HL-60 (cell line): ENCODE measurements around the gene DCAF7.

ENCODE experiments used
- DNase-seq, 2 experiments: peaks; one replicate each; pipeline ENCODE4 v3.0.0-alpha.2; 2010 to 2020; ENCODE audit warnings: low read depth in 1 of 2, low spot score in 1 of 2
- H3K27ac ChIP-seq: fragments of 250-450 bp; sonication (Bioruptor Pico); replicated peaks from 2 replicates; pipeline ENCODE4 v1.5.1; 2020; ENCODE audit warnings: mild to moderate bottlenecking, moderate library complexity
- H3K27me3 ChIP-seq: fragments of 250-450 bp; sonication (Bioruptor Pico); 2 replicates; pipeline ENCODE4 v1.5.1; 2021; ENCODE audit warnings: mild to moderate bottlenecking, moderate library complexity; ENCODE audit not compliant: insufficient read depth, poor library complexity, severe bottlenecking
- H3K4me3 ChIP-seq: replicated peaks from 2 replicates; pipeline ENCODE4 v1.5.1; 2011; ENCODE audit warnings: mild to moderate bottlenecking, control low read depth, low read length; ENCODE audit not compliant: insufficient read depth
- GABPA ChIP-seq: IDR thresholded peaks from 2 replicates; pipeline ENCODE4 v1.6.1; 2012; ENCODE audit warnings: low read depth
- POLR2AphosphoS5 ChIP-seq: IDR thresholded peaks from 2 replicates; pipeline ENCODE4 v1.6.1; 2012; ENCODE audit warnings: low read depth
- SPI1 ChIP-seq: IDR thresholded peaks from 2 replicates; pipeline ENCODE4 v1.6.1; 2012; ENCODE audit warnings: low read depth, mild to moderate bottlenecking, borderline replicate concordance
- TF ChIP-seq, protein P1 (sequence below): IDR thresholded peaks from 2 replicates; pipeline ENCODE4 v1.6.1; 2012; ENCODE audit warnings: low read depth; ENCODE audit not compliant: insufficient replicate concordance
- TF ChIP-seq, protein P2 (sequence below): IDR thresholded peaks from one replicate; pipeline ENCODE4 v1.5.1; 2011; ENCODE audit warnings: low read length, control low read depth, inconsistent platforms; ENCODE audit not compliant: insufficient read depth

DCAF7 gene

DNA sequence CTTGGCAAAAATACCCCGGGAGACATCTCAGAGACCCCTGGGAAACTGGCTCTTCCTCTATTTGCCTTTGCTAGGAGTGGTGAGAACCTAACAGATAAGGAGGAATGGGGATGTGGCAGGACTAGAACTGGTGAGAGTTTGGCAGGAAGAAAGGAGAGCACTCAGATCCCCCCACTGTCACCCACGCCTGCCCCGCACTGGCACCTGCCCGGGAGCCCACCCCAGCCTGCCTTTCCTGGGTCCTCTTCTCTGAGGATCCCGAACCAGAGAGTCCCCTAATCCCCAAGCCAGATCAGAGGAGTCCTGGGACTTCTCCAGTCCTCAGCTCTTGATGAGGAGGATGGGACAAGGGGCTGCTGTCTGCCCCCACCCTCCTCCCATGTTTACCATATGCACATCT, 23.4 kb upstream of the DCAF7 start:
- no peak overlapping the region for H3K27ac ChIP-seq
- DNase-seq: no peak
- no peak overlapping the region for H3K4me3 ChIP-seq
- TF ChIP-seq, protein P1, sequence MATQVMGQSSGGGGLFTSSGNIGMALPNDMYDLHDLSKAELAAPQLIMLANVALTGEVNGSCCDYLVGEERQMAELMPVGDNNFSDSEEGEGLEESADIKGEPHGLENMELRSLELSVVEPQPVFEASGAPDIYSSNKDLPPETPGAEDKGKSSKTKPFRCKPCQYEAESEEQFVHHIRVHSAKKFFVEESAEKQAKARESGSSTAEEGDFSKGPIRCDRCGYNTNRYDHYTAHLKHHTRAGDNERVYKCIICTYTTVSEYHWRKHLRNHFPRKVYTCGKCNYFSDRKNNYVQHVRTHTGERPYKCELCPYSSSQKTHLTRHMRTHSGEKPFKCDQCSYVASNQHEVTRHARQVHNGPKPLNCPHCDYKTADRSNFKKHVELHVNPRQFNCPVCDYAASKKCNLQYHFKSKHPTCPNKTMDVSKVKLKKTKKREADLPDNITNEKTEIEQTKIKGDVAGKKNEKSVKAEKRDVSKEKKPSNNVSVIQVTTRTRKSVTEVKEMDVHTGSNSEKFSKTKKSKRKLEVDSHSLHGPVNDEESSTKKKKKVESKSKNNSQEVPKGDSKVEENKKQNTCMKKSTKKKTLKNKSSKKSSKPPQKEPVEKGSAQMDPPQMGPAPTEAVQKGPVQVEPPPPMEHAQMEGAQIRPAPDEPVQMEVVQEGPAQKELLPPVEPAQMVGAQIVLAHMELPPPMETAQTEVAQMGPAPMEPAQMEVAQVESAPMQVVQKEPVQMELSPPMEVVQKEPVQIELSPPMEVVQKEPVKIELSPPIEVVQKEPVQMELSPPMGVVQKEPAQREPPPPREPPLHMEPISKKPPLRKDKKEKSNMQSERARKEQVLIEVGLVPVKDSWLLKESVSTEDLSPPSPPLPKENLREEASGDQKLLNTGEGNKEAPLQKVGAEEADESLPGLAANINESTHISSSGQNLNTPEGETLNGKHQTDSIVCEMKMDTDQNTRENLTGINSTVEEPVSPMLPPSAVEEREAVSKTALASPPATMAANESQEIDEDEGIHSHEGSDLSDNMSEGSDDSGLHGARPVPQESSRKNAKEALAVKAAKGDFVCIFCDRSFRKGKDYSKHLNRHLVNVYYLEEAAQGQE: no peak
- TF ChIP-seq GABPA (no peak), SPI1 (no peak), POLR2AphosphoS5 (no peak)
- TF ChIP-seq, protein P2, sequence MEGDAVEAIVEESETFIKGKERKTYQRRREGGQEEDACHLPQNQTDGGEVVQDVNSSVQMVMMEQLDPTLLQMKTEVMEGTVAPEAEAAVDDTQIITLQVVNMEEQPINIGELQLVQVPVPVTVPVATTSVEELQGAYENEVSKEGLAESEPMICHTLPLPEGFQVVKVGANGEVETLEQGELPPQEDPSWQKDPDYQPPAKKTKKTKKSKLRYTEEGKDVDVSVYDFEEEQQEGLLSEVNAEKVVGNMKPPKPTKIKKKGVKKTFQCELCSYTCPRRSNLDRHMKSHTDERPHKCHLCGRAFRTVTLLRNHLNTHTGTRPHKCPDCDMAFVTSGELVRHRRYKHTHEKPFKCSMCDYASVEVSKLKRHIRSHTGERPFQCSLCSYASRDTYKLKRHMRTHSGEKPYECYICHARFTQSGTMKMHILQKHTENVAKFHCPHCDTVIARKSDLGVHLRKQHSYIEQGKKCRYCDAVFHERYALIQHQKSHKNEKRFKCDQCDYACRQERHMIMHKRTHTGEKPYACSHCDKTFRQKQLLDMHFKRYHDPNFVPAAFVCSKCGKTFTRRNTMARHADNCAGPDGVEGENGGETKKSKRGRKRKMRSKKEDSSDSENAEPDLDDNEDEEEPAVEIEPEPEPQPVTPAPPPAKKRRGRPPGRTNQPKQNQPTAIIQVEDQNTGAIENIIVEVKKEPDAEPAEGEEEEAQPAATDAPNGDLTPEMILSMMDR: no peak
- peaks cover 9% of the 10 kb centered on the region for H3K27me3 ChIP-seq

- TF ChIP-seq, protein P1: no peak
- TF ChIP-seq POLR2AphosphoS5 (no peak), GABPA (no peak)
- TF ChIP-seq, protein P2: no peak
- no peak for DNase-seq
- H3K4me3 ChIP-seq: no peak overlapping the region
- no peak overlapping the region for H3K27ac ChIP-seq
- H3K27me3 ChIP-seq: peaks cover 9% of the 10 kb centered on the region
Observed at GRCh38 chr17:63528183-63528582, 22.1 kb upstream of the DCAF7 start.

DNA sequence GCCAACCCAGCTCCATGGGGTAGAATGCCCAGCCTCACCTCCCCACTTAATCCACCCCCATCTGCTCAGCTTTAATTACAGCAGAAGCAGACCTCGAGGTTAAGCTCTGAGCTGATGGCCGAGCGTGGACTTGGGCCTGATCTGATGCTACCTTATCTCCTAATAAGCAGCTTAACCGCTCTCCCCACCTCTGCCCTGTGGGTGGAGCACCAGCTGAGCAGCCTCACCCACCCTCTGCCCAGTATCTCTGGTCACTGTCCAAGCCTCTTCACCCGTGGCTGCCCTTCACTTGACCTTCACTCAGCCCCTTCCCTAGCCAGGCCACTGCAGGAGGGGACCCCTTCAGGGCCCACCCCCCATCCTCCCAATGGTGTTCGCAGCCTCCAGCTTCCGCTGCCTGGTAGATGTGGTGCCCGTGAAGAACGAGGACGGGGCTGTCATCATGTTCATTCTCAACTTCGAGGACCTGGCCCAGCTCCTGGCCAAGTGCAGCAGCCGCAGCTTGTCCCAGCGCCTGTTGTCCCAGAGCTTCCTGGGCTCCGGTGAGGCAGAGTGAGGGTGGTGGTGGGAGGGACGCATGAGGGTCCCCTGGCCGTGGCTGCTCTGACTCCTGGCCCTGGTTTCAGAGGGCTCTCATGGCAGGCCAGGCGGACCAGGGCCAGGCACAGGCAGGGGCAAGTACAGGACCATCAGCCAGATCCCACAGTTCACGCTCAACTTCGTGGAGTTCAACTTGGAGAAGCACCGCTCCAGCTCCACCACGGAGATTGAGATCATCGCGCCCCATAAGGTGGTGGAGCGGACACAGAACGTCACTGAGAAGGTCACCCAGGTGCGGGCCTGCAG, 20.3 kb upstream of the DCAF7 start:
- TF ChIP-seq, protein P2: no peak
- no peak for TF ChIP-seq GABPA
- no peak for TF ChIP-seq SPI1
- TF ChIP-seq, protein P1: no peak
- TF ChIP-seq POLR2AphosphoS5: no peak
- H3K27ac ChIP-seq: no peak overlapping the region
- no peak overlapping the region for H3K4me3 ChIP-seq
- no peak for DNase-seq
- no peaks in the 10 kb centered on the region for H3K27me3 ChIP-seq
